Stimulated activated CD4-positive, alpha-beta T cell treated with anti-CD3 and anti-CD28 coated beads, Interleukin-4, amount 100 ng/mL, for 1 hour (primary cell): ENCODE measurements around the gene IER5.
A peak's percentile ranks its signal among the peaks of the same experiment; 100 is the strongest.

Experiments
- DNase-seq: peaks from one replicate; pipeline ENCODE4 v3.0.0-alpha.2; 2020

Gene IER5

GRCh38 chr1:181077576-181078242 is 10.8 kb upstream of the IER5 start:
- DNase-seq, result no peak

DNA sequence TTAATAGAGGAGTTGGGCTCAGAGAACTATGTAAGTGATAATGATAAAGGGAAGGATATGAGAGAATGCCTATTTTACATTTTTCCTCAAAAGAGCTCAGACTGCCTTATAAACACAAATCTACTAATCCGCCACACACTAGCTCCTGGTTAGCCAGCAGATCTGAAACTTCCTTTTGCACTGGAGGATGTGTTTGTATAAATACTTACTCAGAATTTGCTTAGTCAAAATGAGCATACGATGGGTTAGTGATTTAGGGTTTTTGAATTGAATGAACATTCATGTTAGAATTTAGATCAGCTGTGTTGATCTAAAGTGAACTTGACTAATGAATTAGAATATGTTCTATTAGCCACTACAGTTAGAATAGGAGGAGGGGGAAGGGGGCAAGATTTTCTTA is 9.1 kb upstream of the IER5 start:
- DNase-seq, result no peak

GRCh38 chr1:181079920-181080319 is 8.6 kb upstream of the IER5 start:
- no peak for DNase-seq

DNA sequence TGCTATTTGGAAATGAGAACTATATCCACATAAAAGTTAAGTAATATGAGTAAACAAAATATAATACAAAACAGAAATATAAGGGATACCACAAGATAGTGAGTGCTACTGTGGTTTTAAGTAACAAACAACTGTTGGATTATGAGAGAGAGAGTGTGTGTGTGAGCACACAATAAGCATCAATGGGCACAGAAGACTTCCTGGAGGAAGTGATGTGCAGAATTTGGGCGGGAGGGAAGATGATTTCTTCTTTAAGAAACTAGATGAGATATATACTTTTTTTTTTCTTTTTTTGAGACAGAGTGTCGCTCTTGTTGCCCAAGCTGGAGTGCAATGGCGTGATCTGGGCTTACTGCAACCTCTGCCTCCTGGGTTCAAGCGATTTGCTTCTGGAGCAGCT is 7.9 kb upstream of the IER5 start:
- no peak for DNase-seq

DNA sequence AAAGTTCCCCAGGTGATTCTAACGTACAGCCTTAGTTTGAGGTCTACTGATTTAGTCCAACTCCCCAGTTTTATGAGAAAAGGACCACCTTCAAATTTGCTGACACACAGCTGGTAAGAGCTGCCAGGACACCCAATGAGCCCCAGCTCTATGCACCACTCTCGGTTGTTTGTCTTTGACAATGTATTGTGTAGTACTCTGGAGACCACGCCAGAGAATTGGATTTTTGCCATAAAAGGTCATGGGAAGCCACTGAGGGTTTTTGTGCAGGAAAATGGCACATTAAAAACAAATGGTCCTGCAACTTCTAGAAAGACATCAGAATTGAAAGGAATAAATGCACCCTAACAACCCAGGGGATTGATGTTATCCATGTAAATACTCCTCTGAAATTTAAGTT is 7.1 kb upstream of the IER5 start:
- no peak for DNase-seq

DNA sequence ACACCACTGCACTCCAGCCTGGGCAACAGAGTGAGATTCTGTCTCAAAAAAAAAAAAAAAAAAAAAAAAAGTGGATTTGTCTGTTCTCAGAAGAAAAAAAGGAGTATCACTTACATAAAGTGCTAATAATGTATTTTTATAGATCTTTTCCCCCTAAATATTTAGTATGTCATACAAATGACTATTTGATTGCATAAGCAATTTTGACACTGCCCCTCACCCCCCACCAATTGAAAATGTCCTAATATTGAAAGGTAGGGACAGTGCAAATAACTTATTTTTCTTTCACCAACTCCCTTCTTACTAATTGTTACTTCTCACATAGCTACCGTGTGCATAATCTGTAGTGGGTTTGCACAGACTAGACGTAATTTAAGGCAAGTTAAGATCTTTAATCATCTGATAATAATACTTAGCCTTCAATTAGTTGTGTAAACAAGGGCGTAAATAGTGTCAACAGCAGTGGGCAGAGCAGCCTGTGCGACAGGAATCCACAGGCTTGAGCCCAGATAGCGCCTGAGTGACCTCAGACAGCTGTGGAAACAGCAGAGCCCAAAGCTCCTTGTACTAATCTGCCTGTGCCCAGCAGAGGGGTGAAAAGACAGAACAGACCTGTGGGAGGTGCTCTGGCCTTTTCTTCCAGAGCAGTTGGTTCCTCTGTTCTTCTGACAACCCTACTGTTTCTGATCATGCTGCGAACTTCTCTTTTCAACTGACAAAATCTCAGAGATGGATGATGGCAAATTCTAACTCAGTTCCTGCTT is 4.5 kb upstream of the IER5 start:
- peak; percentile 35 for DNase-seq

DNA sequence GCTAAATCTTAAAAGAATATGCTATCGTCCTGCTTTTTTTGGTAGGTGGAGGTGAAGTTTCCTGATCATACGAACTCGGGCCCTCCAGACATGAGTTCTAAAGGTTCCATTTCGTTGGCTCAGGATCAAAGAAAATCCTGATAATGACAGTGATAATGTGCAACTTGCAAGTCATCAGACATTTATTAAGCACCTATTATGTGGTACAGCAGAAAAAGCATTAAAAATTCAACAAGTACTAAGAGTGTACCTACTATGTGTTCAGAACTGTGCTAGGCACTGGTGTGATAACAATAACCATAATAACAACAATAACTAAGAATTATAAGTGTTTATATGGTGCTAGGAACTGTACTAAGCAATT is 3.9 kb upstream of the IER5 start:
- DNase-seq, result no peak

GRCh38 chr1:181086091-181086490 is 2.4 kb upstream of the IER5 start:
- DNase-seq, result no peak

DNA sequence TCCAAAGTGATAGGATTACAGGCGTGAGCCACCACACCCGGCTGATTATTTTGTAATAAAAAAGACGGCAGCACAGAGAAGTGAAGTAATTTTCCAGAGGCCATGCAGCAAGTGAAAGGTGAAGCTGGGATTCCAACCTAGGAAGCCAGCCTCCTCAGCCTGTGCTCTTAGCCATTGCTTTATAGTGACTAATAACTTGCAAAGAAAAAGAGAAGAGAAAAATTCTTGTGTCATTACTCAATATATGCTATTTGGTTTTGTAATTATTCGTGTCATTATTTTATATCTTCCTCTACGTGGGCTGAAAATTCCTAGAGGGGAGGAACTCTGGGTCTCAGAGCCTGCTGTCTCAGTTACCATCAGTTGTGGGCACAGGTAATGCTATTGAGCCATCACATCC is 1.6 kb upstream of the IER5 start:
- no peak for DNase-seq

- DNase-seq, result no peak
Observed at GRCh38 chr1:181087400-181087901, 1.0 kb upstream of the IER5 start.

DNA sequence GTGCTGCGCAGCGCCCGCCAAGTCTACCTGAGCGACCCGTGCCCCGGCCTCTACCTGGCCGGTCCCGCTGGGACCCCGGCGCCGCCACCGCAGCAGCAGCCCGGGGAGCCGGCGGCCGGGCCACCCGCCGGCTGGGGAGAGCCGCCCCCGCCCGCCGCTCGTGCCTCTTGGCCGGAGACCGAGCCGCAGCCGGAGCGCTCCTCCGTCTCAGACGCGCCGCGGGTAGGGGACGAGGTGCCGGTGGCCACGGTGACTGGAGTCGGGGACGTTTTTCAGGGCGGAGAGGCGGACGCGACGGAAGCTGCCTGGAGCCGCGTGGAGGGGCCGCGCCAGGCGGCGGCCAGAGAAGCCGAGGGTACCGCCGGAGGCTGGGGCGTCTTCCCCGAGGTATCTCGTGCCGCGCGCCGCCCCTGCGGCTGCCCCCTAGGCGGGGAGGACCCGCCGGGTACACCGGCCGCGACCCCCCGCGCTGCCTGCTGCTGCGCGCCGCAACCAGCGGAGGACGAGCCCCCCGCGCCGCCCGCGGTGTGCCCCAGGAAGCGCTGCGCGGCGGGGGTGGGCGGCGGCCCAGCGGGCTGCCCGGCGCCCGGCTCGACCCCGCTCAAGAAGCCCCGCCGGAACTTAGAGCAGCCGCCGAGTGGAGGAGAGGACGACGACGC is 646 bp downstream of the IER5 start:
- peak; percentile 38 for DNase-seq

GRCh38 chr1:181089676-181090544 is 1.4 kb downstream of the IER5 start:
- peak; percentile 72 for DNase-seq

- peak; percentile 31 for DNase-seq
Observed at GRCh38 chr1:181090641-181091126, 2.2 kb downstream of the IER5 start.

- DNase-seq, result no peak
Observed at GRCh38 chr1:181091309-181092040, 3.0 kb downstream of the IER5 start.

DNA sequence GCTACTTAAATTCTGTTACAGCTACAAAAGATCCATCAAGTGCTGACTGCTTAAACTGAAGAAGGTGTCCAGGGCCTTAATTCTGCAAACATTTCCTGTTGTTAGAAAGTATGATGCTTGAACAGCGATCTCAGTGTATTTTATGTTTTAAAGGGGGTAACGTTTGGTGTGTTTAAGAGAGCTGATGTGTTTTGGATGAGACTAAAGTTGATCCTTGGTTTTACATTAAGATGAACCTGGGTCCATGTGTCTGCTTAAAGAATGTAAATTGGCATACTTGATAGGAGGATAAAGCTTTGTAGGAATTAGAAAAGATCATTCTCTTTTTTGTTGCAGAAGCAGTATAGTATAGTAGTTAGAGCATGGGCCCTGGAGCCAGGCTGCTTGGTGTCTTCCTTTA is 3.6 kb downstream of the IER5 start:
- no peak for DNase-seq

- no peak for DNase-seq
Observed at GRCh38 chr1:181092883-181093458, 4.5 kb downstream of the IER5 start.

- DNase-seq, result no peak
Observed at GRCh38 chr1:181094416-181095212, 6.1 kb downstream of the IER5 start.

DNA sequence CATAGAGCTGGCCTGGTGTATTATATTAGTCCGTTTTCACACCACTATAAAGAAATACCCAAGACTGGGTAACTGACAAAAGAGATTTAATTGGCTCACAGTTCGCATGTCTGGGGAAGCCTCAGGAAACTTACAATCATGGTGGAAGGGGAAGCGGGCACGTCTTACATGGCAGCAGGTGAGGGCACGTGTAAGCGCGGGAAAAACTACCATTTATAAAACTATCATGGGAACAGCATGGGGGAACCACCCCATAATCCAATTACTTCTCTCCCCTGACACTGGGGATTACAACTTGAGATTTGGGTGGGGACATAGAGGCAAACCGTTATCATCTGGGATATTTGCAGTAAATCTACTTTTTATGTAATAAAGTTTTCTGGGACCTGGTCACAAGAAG is 6.8 kb downstream of the IER5 start:
- no peak for DNase-seq

- DNase-seq, result no peak
Observed at GRCh38 chr1:181095763-181096184, 7.3 kb downstream of the IER5 start.

DNA sequence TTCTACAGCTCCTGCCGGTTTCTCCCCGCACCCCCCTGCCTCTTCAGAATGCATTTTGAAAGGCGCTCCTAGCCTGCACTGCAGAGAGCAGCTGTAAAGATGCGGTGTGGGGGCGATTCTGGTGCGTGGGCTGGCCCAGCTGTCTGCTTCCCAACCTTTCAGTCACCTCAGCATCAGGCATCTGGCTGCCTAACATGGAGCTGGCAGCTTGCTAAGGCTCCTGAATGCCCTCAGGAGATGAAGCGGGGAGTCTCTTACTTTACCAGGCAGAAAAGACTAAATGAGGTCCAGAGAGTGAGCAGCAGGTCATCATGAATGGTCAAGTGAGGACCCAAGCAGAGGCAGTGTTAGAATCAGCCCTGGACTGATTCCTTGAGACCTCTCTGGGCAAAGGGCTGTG is 8.7 kb downstream of the IER5 start:
- no peak for DNase-seq
